CD4-positive, alpha-beta memory T cell (primary cell): Measurements from ENCODE around the gene CA12. TPM values are rescaled to one million over a fixed set of nuclear protein-coding genes. Genes with fewer than 3 reads are reported as not detected.
"Not testable (repeated sequence)": the region's sequence is repeated elsewhere in the genome, so short reads cannot be mapped to it uniquely, and the experiment has no call there.

Source experiments
- CTCF ChIA-PET: fragments of 350-600 bp; sonication (Branson Sonifier 250); formaldehyde crosslinking; loops from one replicate; lab custom pipeline; 2021; ENCODE audit warnings: inconsistent platforms; ENCODE audit not compliant: partially characterized antibody; lab: Charles Lee
- POLR2A ChIA-PET: fragments of 350-600 bp; sonication (Branson Sonifier 250); formaldehyde crosslinking; loops from one replicate; lab custom pipeline; 2021; ENCODE audit not compliant: partially characterized antibody; lab: Charles Lee
- DNase-seq, 5 donors: peaks; one replicate each; pipeline versions ENCODE4 v3.0.0 to v3.0.0-alpha.2; 2020 to 2022; ENCODE audit warnings: mixed read lengths in 1 of 5
- H3K27ac ChIP-seq: one replicate; pipeline ENCODE4 v1.7.0; 2013; ENCODE audit warnings: low read depth, low read length
- H3K27me3 ChIP-seq: 2 replicates; pipeline ENCODE4 v1.7.0; 2013; ENCODE audit warnings: mild to moderate bottlenecking, low read length, moderate library complexity; ENCODE audit not compliant: insufficient read depth
- H3K36me3 ChIP-seq: 2 replicates; pipeline ENCODE4 v1.7.0; 2013; ENCODE audit warnings: mild to moderate bottlenecking, low read length, moderate library complexity; ENCODE audit not compliant: insufficient read depth
- H3K4me1 ChIP-seq: 2 replicates; pipeline ENCODE4 v1.7.0; 2013; ENCODE audit warnings: mild to moderate bottlenecking, low read length, moderate library complexity; ENCODE audit not compliant: insufficient read depth
- H3K4me3 ChIP-seq, 2 donors: one replicate each; pipeline ENCODE4 v1.7.0; 2013; ENCODE audit warnings: low read length in 2 of 2, mild to moderate bottlenecking in 1 of 2
- H3K9me3 ChIP-seq, 2 donors: one replicate each; pipeline ENCODE4 v1.7.0; 2013; ENCODE audit warnings: low read length in 2 of 2, control low read depth in 1 of 2; ENCODE audit not compliant: control insufficient read depth in 1 of 2
- H3K27ac Mint-ChIP-seq, 7 donors: one replicate each; pipeline ENCODE4 v1.8.0; 2020 to 2021; ENCODE audit warnings: mixed read lengths in 7 of 7, mild to moderate bottlenecking in 6 of 7, inconsistent platforms in 3 of 7, moderate library complexity in 3 of 7
- H3K27me3 Mint-ChIP-seq, 2 donors: one replicate each; pipeline ENCODE4 v1.8.0; 2020 to 2021; ENCODE audit warnings: mixed read lengths in 2 of 2
- H3K36me3 Mint-ChIP-seq, 2 donors: one replicate each; pipeline ENCODE4 v1.8.0; 2020 to 2021; ENCODE audit warnings: mixed read lengths in 2 of 2, inconsistent platforms in 1 of 2, mild to moderate bottlenecking in 1 of 2
- H3K4me1 Mint-ChIP-seq, 4 donors: one replicate each; pipeline ENCODE4 v1.8.0; 2020 to 2021; ENCODE audit warnings: mixed read lengths in 4 of 4, mild to moderate bottlenecking in 1 of 4
- H3K4me3 Mint-ChIP-seq, 8 donors: one replicate each; pipeline ENCODE4 v1.8.0; 2020 to 2021; ENCODE audit warnings: mixed read lengths in 8 of 8, mild to moderate bottlenecking in 7 of 8, moderate library complexity in 6 of 8, inconsistent platforms in 3 of 8
- H3K9me3 Mint-ChIP-seq, 8 donors: one replicate each; pipeline ENCODE4 v1.8.0; 2020 to 2021; ENCODE audit warnings: mixed read lengths in 8 of 8, mild to moderate bottlenecking in 5 of 8, inconsistent platforms in 3 of 8, moderate library complexity in 1 of 8
- intact Hi-C: fragments of 100-400 bp; cut with micrococcal nuclease; formaldehyde crosslinking; loops from one replicate; pipeline ENCODE4 v1.15.1; 2023
- polyA plus RNA-seq, 2 donors: library from polyadenylated mRNA; unstranded; fragments of 300-500 nt; fragmentation: Illumina TruSeq; gene quantifications; one replicate each; pipeline ENCODE4 v1.2.3, GENCODE V29; 2021
- total RNA-seq, 2 experiments: library from RNA; stranded (reverse); gene quantifications; one replicate each; pipeline ENCODE4 v1.2.3, GENCODE V29; 2021

The CA12 gene
- total and polyA plus RNA-seq, 4 experiments from 2014 or later: not detected

GRCh38 chr15:63342996-63343562, 38.6 kb downstream of the CA12 start:
- CTCF ChIA-PET, H3K4me3 Mint-ChIP-seq, DNase-seq, H3K27me3 Mint-ChIP-seq, intact Hi-C loops, H3K4me3 ChIP-seq, H3K36me3 Mint-ChIP-seq, H3K9me3 Mint-ChIP-seq, H3K27ac ChIP-seq, H3K27me3 ChIP-seq, H3K36me3 ChIP-seq, POLR2A ChIA-PET, H3K9me3 ChIP-seq, H3K27ac Mint-ChIP-seq, H3K4me1 Mint-ChIP-seq, H3K4me1 ChIP-seq: not testable (repeated sequence)

GRCh38 chr15:63341898-63342297, 39.7 kb downstream of the CA12 start:
- H3K4me1 Mint-ChIP-seq: no peaks in the 10 kb centered on the region
- no peak overlapping the region for H3K27ac Mint-ChIP-seq
- ChIA-PET POLR2A (no interaction called here), CTCF (no interaction called here)
- H3K27me3 ChIP-seq: no peaks in the 10 kb centered on the region
- no peaks in the 10 kb centered on the region for H3K36me3 ChIP-seq
- peaks cover 3 to 5% of the 10 kb centered on the region in 2 donors for H3K27me3 Mint-ChIP-seq
- intact Hi-C loops: no loop called here
- H3K4me1 ChIP-seq: no peaks in the 10 kb centered on the region
- H3K36me3 Mint-ChIP-seq: no peaks in the 10 kb centered on the region
- no peak for DNase-seq
- no peak overlapping the region for H3K27ac ChIP-seq
- H3K4me3 Mint-ChIP-seq: no peak overlapping the region
- H3K4me3 ChIP-seq: no peak overlapping the region
- H3K9me3 Mint-ChIP-seq: no peaks in the 10 kb centered on the region
- H3K9me3 ChIP-seq: no peaks in the 10 kb centered on the region

- Mint-ChIP-seq H3K27ac (peak overlapping the region in 1 of 7 donors; percentile 23), H3K4me3 (no peak overlapping the region), H3K4me1 (no peaks in the 10 kb centered on the region), H3K9me3 (no peaks in the 10 kb centered on the region), H3K27me3 (peaks cover 3 to 5% of the 10 kb centered on the region in 2 donors), H3K36me3 (no peaks in the 10 kb centered on the region)
- POLR2A ChIA-PET: no interaction called here
- intact Hi-C loops: no loop called here
- Histone ChIP-seq H3K27me3 (no peaks in the 10 kb centered on the region), H3K4me3 (no peak overlapping the region), H3K36me3 (no peaks in the 10 kb centered on the region), H3K4me1 (no peaks in the 10 kb centered on the region), H3K27ac (no peak overlapping the region), H3K9me3 (no peaks in the 10 kb centered on the region)
- CTCF ChIA-PET: no interaction called here
- DNase-seq: no peak
Observed at GRCh38 chr15:63340878-63341277, 40.8 kb downstream of the CA12 start.

GRCh38 chr15:63340353-63340752, 41.3 kb downstream of the CA12 start:
- Mint-ChIP-seq H3K36me3 (no peaks in the 10 kb centered on the region), H3K4me1 (no peaks in the 10 kb centered on the region), H3K4me3 (no peak overlapping the region), H3K27ac (no peak overlapping the region), H3K9me3 (no peaks in the 10 kb centered on the region), H3K27me3 (peaks cover 3 to 5% of the 10 kb centered on the region in 2 donors)
- Histone ChIP-seq H3K4me3 (no peak overlapping the region), H3K27me3 (no peaks in the 10 kb centered on the region), H3K27ac (no peak overlapping the region), H3K36me3 (no peaks in the 10 kb centered on the region), H3K9me3 (no peaks in the 10 kb centered on the region), H3K4me1 (no peaks in the 10 kb centered on the region)
- CTCF ChIA-PET: interaction anchor here (0.5 kb wide), 1 partner anchor 270 kb away, joined by 3 read pairs; no protein-coding TSS in a partner anchor
- no peak for DNase-seq
- intact Hi-C loops: no loop called here
- POLR2A ChIA-PET: no interaction called here

GRCh38 chr15:63339836-63340235, 41.8 kb downstream of the CA12 start:
- ChIA-PET POLR2A (no interaction called here), CTCF (interaction anchor here (0.5 kb wide), 1 partner anchor 270 kb away, joined by 3 read pairs; no protein-coding TSS in a partner anchor)

GRCh38 chr15:63339006-63339766, 42.5 kb downstream of the CA12 start:
- H3K27me3 ChIP-seq: no peaks in the 10 kb centered on the region
- Mint-ChIP-seq H3K27me3 (peaks cover 1 to 3% of the 10 kb centered on the region in 2 donors), H3K4me3 (no peak overlapping the region), H3K9me3 (no peaks in the 10 kb centered on the region), H3K27ac (no peak overlapping the region), H3K4me1 (no peaks in the 10 kb centered on the region), H3K36me3 (no peaks in the 10 kb centered on the region)
- no peaks in the 10 kb centered on the region for H3K36me3 ChIP-seq
- H3K9me3 ChIP-seq: no peaks in the 10 kb centered on the region
- POLR2A ChIA-PET: interaction anchor here (0.5 kb wide), 1 partner anchor 1438 kb away, joined by 4 read pairs; no protein-coding TSS in a partner anchor
- H3K4me1 ChIP-seq: no peaks in the 10 kb centered on the region
- H3K4me3 ChIP-seq: no peak overlapping the region
- CTCF ChIA-PET: no interaction called here
- intact Hi-C loops: no loop called here
- no peak overlapping the region for H3K27ac ChIP-seq
- no peak for DNase-seq

More at GRCh38 chr15:63339836-63340235, 41.8 kb downstream of the CA12 start:
- H3K4me3 ChIP-seq: no peak overlapping the region
- H3K9me3 ChIP-seq: no peaks in the 10 kb centered on the region
- no peaks in the 10 kb centered on the region for H3K27me3 ChIP-seq
- no peaks in the 10 kb centered on the region for H3K9me3 Mint-ChIP-seq
- DNase-seq: no peak
- H3K4me1 ChIP-seq: no peaks in the 10 kb centered on the region
- no peak overlapping the region for H3K27ac Mint-ChIP-seq
- H3K36me3 ChIP-seq: no peaks in the 10 kb centered on the region
- no peaks in the 10 kb centered on the region for H3K4me1 Mint-ChIP-seq
- H3K36me3 Mint-ChIP-seq: no peaks in the 10 kb centered on the region
- no peak overlapping the region for H3K27ac ChIP-seq
- intact Hi-C loops: no loop called here
- H3K4me3 Mint-ChIP-seq: no peak overlapping the region
- H3K27me3 Mint-ChIP-seq: peaks cover 3% of the 10 kb centered on the region in 2 donors

GRCh38 chr15:63338170-63338569, 43.5 kb downstream of the CA12 start:
- Histone ChIP-seq H3K27ac (no peak overlapping the region), H3K36me3 (no peaks in the 10 kb centered on the region), H3K4me1 (no peaks in the 10 kb centered on the region), H3K9me3 (no peaks in the 10 kb centered on the region), H3K27me3 (no peaks in the 10 kb centered on the region), H3K4me3 (no peak overlapping the region)
- POLR2A ChIA-PET: no interaction called here
- CTCF ChIA-PET: no interaction called here
- H3K4me3 Mint-ChIP-seq: no peak overlapping the region
- H3K36me3 Mint-ChIP-seq: no peaks in the 10 kb centered on the region
- intact Hi-C loops: no loop called here
- H3K4me1 Mint-ChIP-seq: no peaks in the 10 kb centered on the region
- H3K27me3 Mint-ChIP-seq: peaks cover 1 to 3% of the 10 kb centered on the region in 2 donors
- no peak overlapping the region for H3K27ac Mint-ChIP-seq
- no peak for DNase-seq
- H3K9me3 Mint-ChIP-seq: no peaks in the 10 kb centered on the region
